Muscle of leg (tissue), 11 donors: ENCODE data around the gene LRRC70. TPM values are rescaled to one million over a fixed set of nuclear protein-coding genes. Genes with fewer than 3 reads are reported as not detected.

ENCODE experiments used
- DNase-seq: peaks from one replicate; pipeline ENCODE4 v3.0.0; 2013
- H3K27ac ChIP-seq: one replicate; pipeline ENCODE4 v1.5.1; 2013; ENCODE audit warnings: mild to moderate bottlenecking, low read length, control low read depth
- H3K27me3 ChIP-seq: one replicate; pipeline ENCODE4 v1.6.1; 2013; ENCODE audit warnings: low read length; ENCODE audit not compliant: control insufficient read depth, insufficient read depth
- H3K36me3 ChIP-seq: one replicate; pipeline ENCODE4 v1.6.1; 2013; ENCODE audit warnings: low read length; ENCODE audit not compliant: control insufficient read depth, insufficient read depth
- H3K4me1 ChIP-seq: one replicate; pipeline ENCODE4 v1.6.1; 2013; ENCODE audit warnings: low read length; ENCODE audit not compliant: control insufficient read depth, insufficient read depth
- H3K4me3 ChIP-seq: one replicate; pipeline ENCODE4 v1.5.1; 2013; ENCODE audit warnings: low read length, control low read depth
- H3K9me3 ChIP-seq: replicated peaks from 2 replicates; pipeline ENCODE4 v1.6.1; 2013; ENCODE audit warnings: low read depth, low read length; ENCODE audit not compliant: control insufficient read depth
- WGBS: methylation state at CpG from one replicate; pipeline ENCODE4 v1.1.5; 2013; ENCODE audit warnings: missing lambda C conversion rate; ENCODE audit not compliant: insufficient coverage; 5-methylcytosine and 5-hydroxymethylcytosine counted together
- polyA plus RNA-seq, 8 donors: library from polyadenylated mRNA; unstranded; fragments of 120-200 nt; gene quantifications; one replicate each; pipeline versions ENCODE4 v1.2.1 to v1.2.3, GENCODE V29; 2013; ENCODE audit warnings: inconsistent platforms in 1 of 8, low replicate concordance in 1 of 8; ENCODE audit not compliant: insufficient read length in 8 of 8, insufficient read depth in 1 of 8
- total RNA-seq: library from RNA; stranded (reverse); fragments of 120-200 nt; gene quantifications from one replicate; pipeline ENCODE4 v1.2.4, GENCODE V29; 2013

Gene LRRC70
- total and polyA plus RNA-seq, 9 donors = 3.3 to 5.8 (median 4.1) TPM

- no peak for DNase-seq
- H3K36me3 ChIP-seq = peaks cover 2% of the 10 kb centered on the region
- no peaks in the 10 kb centered on the region for H3K27me3 ChIP-seq
- no peak overlapping the region for H3K4me3 ChIP-seq
- no peak overlapping the region for H3K27ac ChIP-seq
- no peaks in the 10 kb centered on the region for H3K4me1 ChIP-seq
- H3K9me3 ChIP-seq = no peaks in the 10 kb centered on the region
Observed at GRCh38 chr5:62585751-62586150, 7.1 kb downstream of the LRRC70 start.

- Histone ChIP-seq H3K27me3 (no peaks in the 10 kb centered on the region), H3K27ac (no peak overlapping the region), H3K36me3 (peaks cover 5% of the 10 kb centered on the region), H3K4me1 (no peaks in the 10 kb centered on the region), H3K9me3 (no peaks in the 10 kb centered on the region), H3K4me3 (no peak overlapping the region)
- DNase-seq = no peak
- WGBS = 74% methylated on average over 3 of the region's 3 CpGs
Observed at GRCh38 chr5:62587737-62588136, 9.1 kb downstream of the LRRC70 start.

- no peak overlapping the region for H3K27ac ChIP-seq
- H3K4me3 ChIP-seq = no peak overlapping the region
- H3K4me1 ChIP-seq = no peaks in the 10 kb centered on the region
- no peaks in the 10 kb centered on the region for H3K27me3 ChIP-seq
- DNase-seq = no peak
- WGBS = 90% methylated on average over 3 of the region's 4 CpGs
- H3K36me3 ChIP-seq = peaks cover 7% of the 10 kb centered on the region
- H3K9me3 ChIP-seq = no peaks in the 10 kb centered on the region
Observed at GRCh38 chr5:62588668-62589067, 10.0 kb downstream of the LRRC70 start.

GRCh38 chr5:62589504-62589903 is 10.9 kb downstream of the LRRC70 start:
- DNase-seq = no peak
- Histone ChIP-seq H3K27me3 (no peaks in the 10 kb centered on the region), H3K27ac (no peak overlapping the region), H3K36me3 (peaks cover 7% of the 10 kb centered on the region), H3K4me3 (no peak overlapping the region), H3K4me1 (no peaks in the 10 kb centered on the region), H3K9me3 (no peaks in the 10 kb centered on the region)
- 83% methylated on average over 2 of the region's 2 CpGs for WGBS

- no peak overlapping the region for H3K4me3 ChIP-seq
- no peak overlapping the region for H3K27ac ChIP-seq
- peaks cover 7% of the 10 kb centered on the region for H3K36me3 ChIP-seq
- no peaks in the 10 kb centered on the region for H3K9me3 ChIP-seq
- WGBS = no CpG with 5 or more reads among the region's 2 CpGs
- no peak for DNase-seq
- H3K27me3 ChIP-seq = no peaks in the 10 kb centered on the region
- H3K4me1 ChIP-seq = no peaks in the 10 kb centered on the region
Observed at GRCh38 chr5:62590387-62590786, 11.8 kb downstream of the LRRC70 start.

GRCh38 chr5:62592558-62592957 is 13.9 kb downstream of the LRRC70 start:
- H3K4me1 ChIP-seq = no peaks in the 10 kb centered on the region
- H3K36me3 ChIP-seq = peaks cover 7% of the 10 kb centered on the region
- H3K27me3 ChIP-seq = no peaks in the 10 kb centered on the region
- H3K4me3 ChIP-seq = no peak overlapping the region
- no peaks in the 10 kb centered on the region for H3K9me3 ChIP-seq
- no peak overlapping the region for H3K27ac ChIP-seq
- WGBS = 82% methylated on average over 3 of the region's 8 CpGs
- DNase-seq = no peak

GRCh38 chr5:62593331-62593730 is 14.7 kb downstream of the LRRC70 start:
- no CpG with 5 or more reads among the region's 1 CpG for WGBS

GRCh38 chr5:62594364-62594984 is 15.9 kb downstream of the LRRC70 start:
- H3K4me3 ChIP-seq = no peak overlapping the region
- no peak for DNase-seq
- no peaks in the 10 kb centered on the region for H3K9me3 ChIP-seq
- H3K36me3 ChIP-seq = peaks cover 8% of the 10 kb centered on the region
- no peak overlapping the region for H3K27ac ChIP-seq
- 100% methylated on average over 2 of the region's 3 CpGs for WGBS
- H3K27me3 ChIP-seq = no peaks in the 10 kb centered on the region
- H3K4me1 ChIP-seq = no peaks in the 10 kb centered on the region

More at GRCh38 chr5:62593331-62593730, 14.7 kb downstream of the LRRC70 start:
- Histone ChIP-seq H3K4me1 (no peaks in the 10 kb centered on the region), H3K27ac (no peak overlapping the region), H3K27me3 (no peaks in the 10 kb centered on the region), H3K9me3 (no peaks in the 10 kb centered on the region), H3K36me3 (peaks cover 7% of the 10 kb centered on the region), H3K4me3 (no peak overlapping the region)
- DNase-seq = no peak

- Histone ChIP-seq H3K9me3 (no peaks in the 10 kb centered on the region), H3K4me3 (no peak overlapping the region)
- WGBS = no CpG with 5 or more reads among the region's 1 CpG
Observed at GRCh38 chr5:62596096-62596495, 17.5 kb downstream of the LRRC70 start.

GRCh38 chr5:62596691-62597090 is 18.1 kb downstream of the LRRC70 start:
- Histone ChIP-seq H3K4me3 (no peak overlapping the region), H3K36me3 (peaks cover 8% of the 10 kb centered on the region), H3K9me3 (no peaks in the 10 kb centered on the region), H3K27me3 (no peaks in the 10 kb centered on the region), H3K4me1 (no peaks in the 10 kb centered on the region), H3K27ac (no peak overlapping the region)
- no CpG with 5 or more reads among the region's 1 CpG for WGBS
- no peak for DNase-seq

More at GRCh38 chr5:62596096-62596495, 17.5 kb downstream of the LRRC70 start:
- Histone ChIP-seq H3K36me3 (peaks cover 8% of the 10 kb centered on the region), H3K27ac (no peak overlapping the region), H3K27me3 (no peaks in the 10 kb centered on the region), H3K4me1 (no peaks in the 10 kb centered on the region)
- DNase-seq = no peak

GRCh38 chr5:62597314-62597713 is 18.7 kb downstream of the LRRC70 start:
- WGBS = no CpG with 5 or more reads among the region's 2 CpGs
- Histone ChIP-seq H3K36me3 (peaks cover 8% of the 10 kb centered on the region), H3K27me3 (no peaks in the 10 kb centered on the region), H3K27ac (no peak overlapping the region), H3K4me1 (no peaks in the 10 kb centered on the region), H3K4me3 (no peak overlapping the region), H3K9me3 (no peaks in the 10 kb centered on the region)
- DNase-seq = no peak
